ENCODE measurements around the gene RIPOR1. TPM values are rescaled to one million over a fixed set of nuclear protein-coding genes. Genes with fewer than 3 reads are reported as not detected.
A peak's percentile ranks its signal among the peaks of the same experiment; 100 is the strongest.
"Not testable (repeated sequence)": the region's sequence is repeated elsewhere in the genome, so short reads cannot be mapped to it uniquely, and the experiment has no call there.

The RIPOR1 gene
- total RNA-seq, 2 donors from 2014 or later = 43.9 to 66.9 TPM

GRCh38 chr16:67490335-67491096 is 38.1 kb upstream of the RIPOR1 start:
- no peak for TF ChIP-seq CTCF (IDR thresholded peaks at IDR 0.05)
- H3K36me3 ChIP-seq = no peaks in the 10 kb centered on the region
- H3K4me1 ChIP-seq = peaks cover 0 to 25% of the 10 kb centered on the region in 2 donors
- H3K9me3 ChIP-seq = no peaks in the 10 kb centered on the region
- no peak overlapping the region for H3K4me3 ChIP-seq
- DNase-seq (ENCODE audit: low spot score) = no peak
- H3K27ac ChIP-seq = peak overlapping the region; percentile 16 to 27
- H3K27me3 ChIP-seq = no peaks in the 10 kb centered on the region

DNA sequence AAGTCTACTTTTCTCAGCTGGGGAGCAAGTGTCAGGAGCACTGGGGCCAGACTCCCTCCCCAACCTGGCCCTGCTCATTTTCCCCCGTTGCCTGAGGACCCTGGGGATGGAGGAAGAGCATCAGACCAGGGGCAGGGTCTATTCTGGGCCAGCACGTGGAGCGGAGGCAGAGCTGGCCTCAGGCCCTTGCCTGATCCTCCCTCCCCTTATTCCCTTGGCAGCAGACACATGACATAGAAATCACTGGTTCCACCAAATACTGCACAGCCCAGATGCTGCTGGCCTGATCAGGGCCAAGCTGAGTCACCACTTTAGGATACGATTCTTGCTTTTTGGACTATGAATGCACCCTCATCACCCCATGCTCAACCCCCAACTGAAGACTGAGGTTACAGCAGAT is 29.5 kb upstream of the RIPOR1 start:
- Histone ChIP-seq H3K4me3 (no peak overlapping the region), H3K36me3 (no peaks in the 10 kb centered on the region), H3K4me1 (peaks cover 0 to 4% of the 10 kb centered on the region in 2 donors), H3K9me3 (no peaks in the 10 kb centered on the region), H3K27ac (no peak overlapping the region), H3K27me3 (no peaks in the 10 kb centered on the region)
- TF ChIP-seq CTCF (IDR thresholded peaks at IDR 0.05) = no peak
- no peak for DNase-seq (ENCODE audit: low spot score)

GRCh38 chr16:67504031-67505021 is 24.3 kb upstream of the RIPOR1 start:
- Histone ChIP-seq H3K27me3 (no peaks in the 10 kb centered on the region), H3K9me3 (no peaks in the 10 kb centered on the region), H3K4me1 (peaks cover 0 to 5% of the 10 kb centered on the region in 2 donors), H3K27ac (peak overlapping the region; percentile 37 to 52), H3K36me3 (no peaks in the 10 kb centered on the region), H3K4me3 (no peak overlapping the region)
- TF ChIP-seq CTCF (IDR thresholded peaks at IDR 0.05) = no peak
- DNase-seq (ENCODE audit: low spot score) = no peak

DNA sequence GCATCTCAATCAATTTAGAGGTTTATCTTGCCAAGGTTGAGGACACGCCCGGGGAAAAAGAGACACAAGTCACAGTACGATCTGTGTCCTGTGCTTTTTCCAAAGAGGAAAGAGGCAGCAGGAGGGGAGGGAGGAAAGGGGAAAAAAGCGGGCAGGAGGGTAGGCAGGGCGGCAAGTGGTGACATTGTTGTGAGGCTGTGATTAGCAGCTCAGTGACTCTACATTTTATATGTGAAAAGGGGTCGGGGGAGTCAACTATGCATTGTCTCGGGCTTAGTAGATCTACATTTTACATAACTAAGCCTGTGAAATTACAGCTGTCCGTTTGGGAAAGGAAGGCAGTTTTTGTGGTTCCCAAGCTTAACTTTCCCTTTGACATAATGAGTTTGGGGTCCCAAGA is 22.2 kb upstream of the RIPOR1 start:
- TF ChIP-seq CTCF (IDR thresholded peaks at IDR 0.05) = no peak
- no peaks in the 10 kb centered on the region for H3K27me3 ChIP-seq
- DNase-seq (ENCODE audit: low spot score) = no peak
- H3K9me3 ChIP-seq = no peaks in the 10 kb centered on the region
- no peak overlapping the region for H3K27ac ChIP-seq
- H3K4me3 ChIP-seq = no peak overlapping the region
- peaks cover 0 to 5% of the 10 kb centered on the region in 2 donors for H3K4me1 ChIP-seq
- H3K36me3 ChIP-seq = no peaks in the 10 kb centered on the region

- no peak for DNase-seq (ENCODE audit: low spot score)
- Histone ChIP-seq H3K36me3 (no peaks in the 10 kb centered on the region), H3K27me3 (no peaks in the 10 kb centered on the region), H3K4me1 (peaks cover 0 to 5% of the 10 kb centered on the region in 2 donors), H3K27ac (no peak overlapping the region), H3K9me3 (no peaks in the 10 kb centered on the region), H3K4me3 (no peak overlapping the region)
- TF ChIP-seq CTCF (IDR thresholded peaks at IDR 0.05) = no peak
Measured at GRCh38 chr16:67509016-67509415, 19.6 kb upstream of the RIPOR1 start.

GRCh38 chr16:67513892-67514291 is 14.7 kb upstream of the RIPOR1 start:
- not testable (repeated sequence) for H3K9me3 ChIP-seq; H3K27me3 ChIP-seq; H3K27ac ChIP-seq; H3K4me3 ChIP-seq; DNase-seq (ENCODE audit: low spot score); H3K36me3 ChIP-seq; H3K4me1 ChIP-seq
